NCI-H345 treated with DMSO at 0.1 percent for 48 hours (cell line): ENCODE measurements around the gene SYNE1.
"Not testable (repeated sequence)": the region's sequence is repeated elsewhere in the genome, so short reads cannot be mapped to it uniquely, and the experiment has no call there.

Experiments used
- DNase-seq: peaks from one replicate; lab custom pipeline; 2025; ENCODE audit not compliant: unreplicated experiment; lab: John Stamatoyannopoulos, UW

The SYNE1 gene

DNA sequence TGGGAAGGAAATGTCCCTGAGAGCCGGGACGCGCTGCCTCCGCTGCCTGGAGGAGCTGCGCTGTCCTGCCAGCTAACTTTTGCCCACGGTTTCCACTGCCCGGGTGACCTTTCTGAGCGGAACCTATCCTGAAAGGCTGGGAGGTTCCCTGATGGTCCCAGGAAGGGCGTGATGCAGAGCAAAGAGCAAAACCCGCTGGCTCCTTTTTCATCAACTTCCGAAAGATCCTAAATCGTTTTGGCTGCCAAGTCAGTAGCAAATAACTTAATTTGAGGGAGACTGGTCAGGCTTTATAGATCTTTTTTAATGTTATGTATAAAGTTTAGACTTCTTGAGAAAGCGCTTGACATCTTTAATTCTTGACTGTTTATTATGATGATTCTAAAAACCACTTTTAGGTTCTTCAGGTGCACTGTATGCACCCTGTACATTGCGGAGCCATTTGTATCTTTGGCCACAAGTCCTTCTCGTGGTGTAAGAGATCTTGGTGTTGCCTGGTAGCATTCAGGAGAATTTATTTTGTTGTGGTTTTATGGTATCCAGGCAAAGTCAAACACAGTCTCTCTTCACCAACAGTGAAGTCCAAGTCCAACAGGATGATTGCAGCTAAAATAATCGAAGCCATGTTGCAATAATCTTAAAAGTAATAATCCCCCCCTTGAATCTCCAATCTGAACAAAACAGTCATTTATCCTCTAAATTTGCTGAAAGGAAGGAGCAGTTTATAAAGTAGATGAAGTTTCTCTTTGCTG is at the start of gene SYNE1:
Gene SYNE1 (minus strand): TSS at position 67 of the 752 bp plus-strand sequence. CDS start 9,031 bp downstream, outside the sequence.
- DNase-seq, result no peak

DNA sequence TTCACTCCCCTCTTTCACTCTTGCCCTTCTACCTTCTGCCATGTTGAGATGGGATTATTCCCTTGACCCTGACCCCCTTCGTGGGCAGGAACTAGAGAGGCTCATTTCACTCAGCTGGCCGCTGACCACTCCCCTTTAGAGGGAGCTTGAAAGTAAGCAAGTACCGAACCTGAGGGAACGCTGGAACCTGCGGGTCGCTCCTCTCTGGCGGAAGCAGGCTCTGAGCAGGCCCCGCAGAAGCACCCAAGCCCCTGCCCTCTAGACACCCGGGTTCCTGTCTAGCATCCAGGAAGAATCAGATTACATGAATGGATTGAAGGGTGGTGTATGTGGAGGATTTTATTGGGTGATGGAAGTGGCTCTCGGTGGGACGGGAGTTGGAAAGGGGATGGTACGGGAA is 48.7 kb upstream of the SYNE1 start:
- DNase-seq, result no peak

DNA sequence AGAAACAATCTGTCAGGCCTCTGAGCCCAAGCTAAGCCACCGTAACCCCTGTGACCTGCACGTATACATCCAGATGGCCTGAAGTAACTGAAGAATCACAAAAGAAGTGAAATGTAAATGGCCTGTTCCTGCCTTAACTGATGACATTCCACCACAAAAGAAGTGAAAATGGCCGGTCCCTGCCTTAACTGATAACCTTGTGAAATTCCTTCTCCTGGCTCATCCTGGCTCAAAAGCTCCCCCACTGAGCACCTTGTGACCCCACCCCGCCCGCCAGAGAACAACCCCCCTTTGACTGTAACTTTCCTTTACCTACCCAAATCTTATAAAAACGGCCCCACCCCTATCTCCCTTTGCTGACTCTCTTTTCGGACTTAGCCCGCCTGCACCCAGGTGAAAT is 45.8 kb upstream of the SYNE1 start:
- not testable (repeated sequence) for DNase-seq

GRCh38 chr6:152682141-152682540 is 45.0 kb upstream of the SYNE1 start:
- DNase-seq, result no peak

DNA sequence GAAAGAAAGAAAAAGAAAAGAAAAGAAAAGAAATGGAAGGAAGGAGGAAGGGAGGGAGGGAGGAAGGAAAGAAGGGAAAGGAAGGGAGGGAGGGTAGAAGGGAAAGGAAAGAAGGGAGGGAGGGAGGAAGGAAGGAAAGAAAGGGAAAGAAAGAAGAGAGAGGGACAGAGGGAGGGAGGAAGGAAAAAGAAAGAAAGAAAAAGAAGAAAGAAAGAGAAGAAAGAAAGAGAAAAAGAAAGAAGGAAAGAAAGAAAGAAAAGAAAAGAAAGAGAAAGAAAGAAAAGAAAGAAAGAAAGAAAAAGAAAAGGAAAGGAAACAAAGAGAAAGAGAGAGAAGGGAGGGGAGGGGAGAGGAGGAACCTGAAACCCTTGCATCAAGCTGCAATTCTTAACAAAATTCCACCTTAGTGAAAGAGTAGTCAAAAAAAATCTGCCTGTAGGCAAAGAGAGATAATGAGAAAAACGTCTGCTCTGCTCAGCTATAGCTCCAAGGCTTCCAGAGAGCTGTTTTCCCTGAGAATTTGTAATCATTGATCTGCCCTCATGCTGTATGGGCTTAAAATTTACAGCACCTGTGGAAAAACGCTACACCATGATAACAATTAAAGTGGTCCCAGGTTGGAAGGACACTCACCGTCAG is 43.8 kb upstream of the SYNE1 start:
- DNase-seq, result no peak

DNA sequence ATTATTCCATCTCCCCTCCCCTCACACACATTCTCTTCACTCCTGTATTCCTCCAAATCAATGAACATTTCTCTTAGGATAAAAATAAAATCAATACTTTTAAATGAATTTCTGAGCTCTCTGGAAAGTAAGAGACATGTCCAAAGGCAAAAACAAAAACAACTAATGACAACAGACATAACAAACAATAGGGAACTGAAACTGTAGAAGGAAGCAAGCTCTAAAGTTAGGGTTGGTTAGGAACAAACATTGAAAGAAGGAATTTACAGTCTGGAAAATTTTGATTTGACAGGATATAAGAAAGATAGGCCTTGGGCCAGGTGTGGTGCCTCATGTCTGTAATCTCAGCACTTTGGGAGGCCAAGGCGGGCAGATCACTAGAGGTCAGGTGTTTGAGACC is 43.0 kb upstream of the SYNE1 start:
- DNase-seq, result no peak

GRCh38 chr6:152673236-152673635 is 36.1 kb upstream of the SYNE1 start:
- no peak for DNase-seq

- no peak for DNase-seq
Observed at GRCh38 chr6:152671171-152671570, 34.0 kb upstream of the SYNE1 start.

DNA sequence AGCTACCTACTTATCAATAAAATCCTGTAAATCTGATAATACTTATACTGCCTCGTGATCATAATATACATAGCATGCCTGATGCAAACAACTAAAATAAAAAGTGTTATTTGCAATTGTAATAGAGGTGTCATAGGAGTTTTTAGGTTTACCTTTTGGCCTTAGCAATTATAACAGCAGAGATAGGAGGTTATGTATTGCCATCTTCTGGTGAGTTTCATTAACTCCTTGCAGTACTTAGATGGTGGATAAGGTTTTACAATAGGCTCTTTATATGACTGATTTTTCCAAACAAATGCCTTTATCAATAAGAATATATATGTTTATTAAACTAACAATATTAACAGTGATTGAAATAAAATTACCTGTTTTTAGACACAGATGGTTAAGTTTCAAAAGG is 32.7 kb upstream of the SYNE1 start:
- no peak for DNase-seq

DNA sequence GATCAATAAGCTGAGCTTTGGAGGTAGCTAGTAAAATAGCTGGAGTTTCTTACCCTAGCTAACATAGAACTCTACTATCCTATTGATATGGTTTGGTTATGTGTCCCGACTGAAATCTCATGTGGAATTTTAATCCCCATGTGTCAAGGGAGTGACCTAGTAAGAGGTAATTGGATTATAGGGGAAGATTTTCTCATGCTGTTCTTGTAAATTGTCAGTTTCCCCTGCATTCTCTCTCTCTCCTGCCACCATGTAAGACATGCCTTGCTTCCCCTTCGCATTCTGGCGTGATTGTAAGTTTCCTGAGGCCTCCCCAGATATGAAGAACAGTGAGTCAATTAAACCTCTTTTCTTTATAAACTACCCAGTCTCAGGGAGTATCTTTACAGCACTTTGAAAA is 24.6 kb upstream of the SYNE1 start:
- no peak for DNase-seq

GRCh38 chr6:152651986-152652385 is 14.8 kb upstream of the SYNE1 start:
- DNase-seq, result no peak

GRCh38 chr6:152648105-152648504 is 10.9 kb upstream of the SYNE1 start:
- DNase-seq, result no peak

- DNase-seq, result not testable (repeated sequence)
Observed at GRCh38 chr6:152646732-152647131, 9.6 kb upstream of the SYNE1 start.

- DNase-seq, result no peak
Observed at GRCh38 chr6:152642578-152643375, 5.6 kb upstream of the SYNE1 start.

DNA sequence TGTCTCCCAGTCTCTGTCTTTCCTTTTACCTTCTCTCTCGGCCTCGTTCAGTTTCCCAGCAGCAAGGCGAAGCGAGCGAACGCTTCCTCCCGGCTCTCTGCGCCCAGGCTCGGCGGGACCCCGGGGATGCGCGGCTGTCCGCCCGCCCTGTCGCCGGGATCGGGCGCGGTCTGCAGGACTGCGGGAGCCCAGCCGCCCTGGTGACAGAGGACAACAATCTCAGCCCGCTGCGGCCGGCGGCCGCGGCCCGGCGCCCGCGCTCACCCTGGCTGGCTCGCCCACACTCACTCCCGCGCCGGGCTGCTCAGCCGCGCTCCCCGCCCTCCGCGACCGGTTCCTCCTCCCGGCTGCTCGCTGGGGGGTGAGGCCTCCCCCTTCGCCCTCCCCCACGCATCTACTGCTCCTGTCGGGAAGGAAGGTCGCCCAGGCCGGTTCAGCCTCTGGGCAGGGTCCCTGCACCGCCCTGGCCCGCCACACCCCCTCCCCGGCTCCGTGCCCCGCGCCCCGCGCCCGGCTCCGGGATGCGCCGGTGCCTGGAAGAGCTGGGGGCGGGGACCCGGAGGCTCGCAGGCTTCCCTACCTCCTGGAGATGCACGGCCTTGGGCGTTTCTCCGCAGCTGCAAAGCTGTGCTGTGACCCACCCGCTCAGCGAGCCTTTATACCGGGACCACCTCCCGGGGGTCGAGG is 410 bp downstream of the SYNE1 start:
- no peak for DNase-seq

- DNase-seq, result no peak
Observed at GRCh38 chr6:152636021-152636608, 1.0 kb downstream of the SYNE1 start.

DNA sequence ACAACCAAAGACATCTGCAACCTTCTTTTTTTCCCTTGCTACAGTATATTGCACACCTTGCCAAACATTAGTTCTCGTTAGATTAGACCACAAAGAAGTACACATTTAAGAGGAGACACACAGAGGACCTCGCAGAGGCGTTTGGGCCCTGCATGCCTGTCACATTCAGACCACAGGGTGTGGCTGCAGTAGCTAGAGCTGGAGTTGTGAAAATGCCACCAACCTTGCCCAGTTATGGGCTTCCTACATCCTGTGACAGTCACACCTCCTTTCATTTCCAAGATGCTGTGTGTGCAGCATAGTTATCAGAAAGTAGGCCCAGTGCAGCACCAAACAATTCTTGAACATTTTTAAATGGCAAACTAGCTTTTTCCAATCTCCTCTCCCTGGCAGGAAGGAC is 2.4 kb downstream of the SYNE1 start:
- no peak for DNase-seq

DNA sequence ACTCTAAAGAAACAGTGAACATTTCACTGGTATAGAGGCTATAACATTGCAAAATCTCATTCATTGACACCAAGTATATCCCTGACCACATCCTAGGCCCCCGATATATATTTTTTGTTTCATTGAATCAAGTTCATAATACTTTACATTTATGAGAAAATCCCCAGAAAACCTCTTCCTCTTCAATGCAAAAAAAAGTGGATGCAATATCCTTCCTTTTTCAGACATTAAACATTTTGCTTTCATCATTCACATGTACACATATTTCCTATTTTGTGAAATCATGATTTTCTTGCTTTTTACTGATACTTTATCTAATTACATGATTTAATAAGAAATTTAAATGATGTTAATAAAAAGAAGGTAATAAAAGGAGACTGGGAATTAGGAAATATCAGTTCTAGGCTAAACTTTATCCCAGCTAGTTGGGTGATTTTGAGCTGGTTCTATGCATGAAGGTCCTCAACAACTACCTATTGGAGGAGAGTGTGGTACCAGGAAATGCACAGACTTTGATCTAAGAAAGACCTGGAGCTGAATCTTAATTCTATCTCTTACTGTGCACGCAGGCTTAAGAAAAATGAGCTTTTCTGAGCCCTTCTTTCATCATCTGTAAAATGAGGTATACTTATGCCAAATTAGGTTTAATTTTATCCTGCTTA is 4.9 kb downstream of the SYNE1 start:
- no peak for DNase-seq

DNA sequence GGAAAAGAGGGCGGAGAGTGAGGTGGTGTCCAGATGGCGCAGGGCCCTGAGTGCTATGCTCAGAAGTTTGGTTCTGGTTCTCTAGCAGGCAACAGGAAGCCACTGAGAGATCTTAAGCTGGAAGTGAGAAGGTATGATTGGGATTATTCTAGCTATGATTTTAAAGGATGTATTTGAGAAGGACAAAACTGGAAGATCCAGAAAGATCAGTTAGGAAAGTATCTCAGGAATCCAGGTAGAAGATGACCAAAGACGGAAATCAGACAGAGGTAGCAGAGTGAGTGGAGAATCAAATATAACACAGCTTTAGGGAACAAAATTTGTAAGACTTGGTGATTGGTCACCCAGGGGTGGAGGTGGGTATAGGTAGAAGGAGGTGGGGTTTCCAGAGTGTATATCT is 5.8 kb downstream of the SYNE1 start:
- no peak for DNase-seq

DNA sequence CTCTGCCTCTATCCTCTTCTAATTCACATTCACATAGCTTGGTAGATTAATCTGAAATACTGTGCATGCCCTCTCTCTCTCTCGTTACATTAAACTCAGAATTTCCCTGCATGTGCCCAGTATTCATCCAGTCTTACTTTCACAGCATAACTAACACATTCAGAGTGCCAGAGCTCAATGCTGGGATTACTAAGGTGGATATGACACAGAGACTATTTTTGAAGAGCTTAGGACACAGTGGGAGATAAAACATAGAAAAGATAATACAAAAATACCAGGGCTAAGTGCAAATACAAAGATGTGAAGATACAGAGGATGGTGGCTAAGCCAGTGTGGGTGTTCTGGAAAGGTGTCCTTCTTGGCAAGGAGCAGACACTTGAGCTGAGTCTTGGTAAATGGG is 6.3 kb downstream of the SYNE1 start:
- no peak for DNase-seq
